Measurements from ENCODE around the gene TTC17. TPM values are rescaled to one million over a fixed set of nuclear protein-coding genes. Genes with fewer than 3 reads are reported as not detected.
A peak's percentile ranks its signal among the peaks of the same experiment; 100 is the strongest.

TTC17 gene, protein sequence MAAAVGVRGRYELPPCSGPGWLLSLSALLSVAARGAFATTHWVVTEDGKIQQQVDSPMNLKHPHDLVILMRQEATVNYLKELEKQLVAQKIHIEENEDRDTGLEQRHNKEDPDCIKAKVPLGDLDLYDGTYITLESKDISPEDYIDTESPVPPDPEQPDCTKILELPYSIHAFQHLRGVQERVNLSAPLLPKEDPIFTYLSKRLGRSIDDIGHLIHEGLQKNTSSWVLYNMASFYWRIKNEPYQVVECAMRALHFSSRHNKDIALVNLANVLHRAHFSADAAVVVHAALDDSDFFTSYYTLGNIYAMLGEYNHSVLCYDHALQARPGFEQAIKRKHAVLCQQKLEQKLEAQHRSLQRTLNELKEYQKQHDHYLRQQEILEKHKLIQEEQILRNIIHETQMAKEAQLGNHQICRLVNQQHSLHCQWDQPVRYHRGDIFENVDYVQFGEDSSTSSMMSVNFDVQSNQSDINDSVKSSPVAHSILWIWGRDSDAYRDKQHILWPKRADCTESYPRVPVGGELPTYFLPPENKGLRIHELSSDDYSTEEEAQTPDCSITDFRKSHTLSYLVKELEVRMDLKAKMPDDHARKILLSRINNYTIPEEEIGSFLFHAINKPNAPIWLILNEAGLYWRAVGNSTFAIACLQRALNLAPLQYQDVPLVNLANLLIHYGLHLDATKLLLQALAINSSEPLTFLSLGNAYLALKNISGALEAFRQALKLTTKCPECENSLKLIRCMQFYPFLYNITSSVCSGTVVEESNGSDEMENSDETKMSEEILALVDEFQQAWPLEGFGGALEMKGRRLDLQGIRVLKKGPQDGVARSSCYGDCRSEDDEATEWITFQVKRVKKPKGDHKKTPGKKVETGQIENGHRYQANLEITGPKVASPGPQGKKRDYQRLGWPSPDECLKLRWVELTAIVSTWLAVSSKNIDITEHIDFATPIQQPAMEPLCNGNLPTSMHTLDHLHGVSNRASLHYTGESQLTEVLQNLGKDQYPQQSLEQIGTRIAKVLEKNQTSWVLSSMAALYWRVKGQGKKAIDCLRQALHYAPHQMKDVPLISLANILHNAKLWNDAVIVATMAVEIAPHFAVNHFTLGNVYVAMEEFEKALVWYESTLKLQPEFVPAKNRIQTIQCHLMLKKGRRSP
- 100 to 1,000 TPM; 103 to 122 TPM for total RNA-seq
- polyA plus RNA-seq (2013, experiment 1 of 2): 96.1 TPM
- polyA plus RNA-seq (2013, experiment 2 of 2): 91.5 TPM
- long read RNA-seq, experiment 1, partial matches to known transcripts: 8 of 22 reads
- long read RNA-seq, experiment 1, other reads (novel, unspliced or antisense): 13 of 22 reads
- long read RNA-seq, experiment 2, full-length matches to known transcripts: 41 of 309 reads
- long read RNA-seq, experiment 2, partial matches to known transcripts: 39 of 309 reads
- long read RNA-seq, experiment 2, other reads (novel, unspliced or antisense): 229 of 309 reads
- long read RNA-seq, experiment 3, full-length matches to known transcripts: 85 of 375 reads
- long read RNA-seq, experiment 3, partial matches to known transcripts: 43 of 375 reads
- long read RNA-seq, experiment 3, other reads (novel, unspliced or antisense): 247 of 375 reads
- long read RNA-seq, experiment 4, partial matches to known transcripts: 34 of 41 reads
- long read RNA-seq, experiment 4, other reads (novel, unspliced or antisense): 6 of 41 reads

DNA sequence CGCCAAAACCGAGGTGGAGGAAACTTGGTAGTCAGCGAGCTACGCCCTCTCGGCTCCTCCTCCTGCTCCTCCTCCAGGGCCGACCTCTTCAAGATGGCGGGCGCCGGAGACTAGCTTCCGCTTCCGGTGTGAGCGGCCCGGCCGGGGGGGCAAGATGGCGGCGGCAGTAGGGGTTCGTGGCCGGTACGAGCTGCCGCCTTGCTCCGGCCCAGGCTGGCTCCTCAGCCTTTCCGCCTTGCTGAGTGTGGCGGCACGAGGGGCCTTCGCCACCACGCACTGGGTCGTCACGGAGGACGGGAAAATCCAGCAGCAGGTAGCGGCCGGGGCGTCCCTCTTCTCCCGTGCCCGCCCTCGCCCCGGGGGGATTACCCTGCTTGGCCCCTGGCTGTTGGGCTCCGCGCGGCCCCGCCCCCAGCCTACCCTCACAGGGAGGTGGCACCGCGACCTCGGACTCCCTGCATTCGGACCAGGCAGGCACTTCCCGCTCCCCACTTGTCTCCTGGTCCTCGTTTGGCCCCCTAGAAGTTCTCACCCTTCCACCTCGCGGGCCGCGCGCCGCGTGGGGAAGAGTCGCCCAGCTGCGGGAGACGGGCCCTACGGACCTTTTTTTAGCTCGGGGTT, at the start of gene TTC17:
TSS of gene TTC17 (plus strand) at position 120 of the 621 bp plus-strand sequence. CDS start at position 155, 35 bp downstream.
- H3K27ac Mint-ChIP-seq: peak within 1 kb of the TSS; percentile 95
- no peaks in the 10 kb centered on the region for H3K4me1 ChIP-seq (ENCODE audit: control insufficient read depth, insufficient read depth, low read length)
- H3K4me3 ChIP-seq (ENCODE audit: low read length): peak within 1 kb of the TSS; percentile 97
- no peaks in the 10 kb centered on the region for H3K27me3 ChIP-seq (ENCODE audit: control insufficient read depth, insufficient read depth, low read length, poor library complexity, severe bottlenecking)
- peaks cover 12% of the 10 kb centered on the region for H3K36me3 Mint-ChIP-seq (ENCODE audit: low read depth)
- no peaks in the 10 kb centered on the region for H3K36me3 ChIP-seq (ENCODE audit: control insufficient read depth, insufficient read depth, low read length)
- peak within 1 kb of the TSS; percentile 97 for H3K4me3 Mint-ChIP-seq
- peak within 1 kb of the TSS; percentile 65 for H3K27ac ChIP-seq (ENCODE audit: low read depth, low read length)
- WGBS, 2 experiments (ENCODE audit: insufficient coverage in 1 of 2, insufficient read length in 1 of 2): 0 to 5% methylated on average over 13 to 58 of the region's 58 CpGs
- H3K27me3 Mint-ChIP-seq (ENCODE audit: insufficient read depth): peaks cover 12% of the 10 kb centered on the region
- H3K9me3 Mint-ChIP-seq: no peaks in the 10 kb centered on the region
- peak within 1 kb of the TSS; percentile 86 for H3K9ac ChIP-seq (ENCODE audit: extremely low read depth, low read length, poor library complexity, severe bottlenecking)
- peaks cover 24% of the 10 kb centered on the region for H3K4me1 Mint-ChIP-seq
- TF ChIP-seq CTCF (conservative IDR thresholded peaks at IDR 0.05): no peak
- peak; percentile 97 for DNase-seq
- peaks cover 5% of the 10 kb centered on the region for H3K9me3 ChIP-seq (ENCODE audit: control insufficient read depth, low read length)

DNA sequence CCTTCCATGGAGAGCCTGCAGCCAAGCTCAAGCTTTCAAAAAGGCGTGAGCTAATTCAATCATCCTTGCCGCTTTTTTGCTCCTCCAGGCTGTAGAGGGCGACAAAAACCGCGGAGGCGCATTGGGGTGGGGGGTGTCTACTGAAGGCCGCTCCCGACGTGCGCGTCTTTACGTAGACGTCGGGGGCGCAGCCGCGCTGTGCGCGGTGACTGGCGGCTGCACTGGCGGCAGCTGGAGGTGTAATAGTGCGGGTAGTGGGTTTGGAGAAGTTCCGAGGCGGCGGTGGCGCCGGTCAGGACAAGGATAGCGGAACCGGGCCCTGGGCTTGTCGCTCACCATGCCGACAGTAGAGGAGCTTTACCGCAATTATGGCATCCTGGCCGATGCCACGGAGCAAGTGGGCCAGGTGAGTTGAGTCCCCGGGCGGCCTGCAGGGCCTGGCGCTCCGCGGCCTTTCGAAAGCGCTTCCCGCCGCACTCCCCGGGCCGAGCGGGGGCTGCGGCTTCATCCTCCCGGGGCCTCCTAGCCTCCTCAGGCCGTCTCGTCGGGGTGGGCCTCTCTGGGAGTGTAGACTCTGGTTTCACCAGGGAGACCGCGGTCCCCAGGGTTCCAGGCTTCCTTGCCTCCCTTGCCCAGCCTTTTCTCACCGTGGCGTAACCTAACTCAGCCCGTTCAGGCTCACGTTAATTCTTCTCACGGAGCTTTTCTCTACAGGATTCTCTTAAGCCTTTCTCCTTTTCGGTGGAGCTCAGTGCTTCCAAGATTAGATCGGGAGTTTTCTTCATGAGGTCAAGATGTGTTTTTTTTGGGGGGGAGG, 46.7 kb upstream of the TTC17 start, which contains the start of gene API5:
TSS of gene API5 (plus strand) at position 206 of the 817 bp plus-strand sequence. CDS start at position 338, 132 bp downstream.
- Mint-ChIP-seq H3K27ac (peak within 1 kb of the TSS; percentile 92), H3K9me3 (peaks cover 1% of the 10 kb centered on the region), H3K36me3 (ENCODE audit: low read depth) (peaks cover 3% of the 10 kb centered on the region), H3K4me1 (peaks cover 27% of the 10 kb centered on the region), H3K4me3 (peak within 1 kb of the TSS; percentile 87), H3K27me3 (ENCODE audit: insufficient read depth) (peaks cover 2% of the 10 kb centered on the region)
- 0% methylated on average over 26 to 59 of the region's 60 CpGs for WGBS, 2 experiments (ENCODE audit: insufficient coverage in 1 of 2, insufficient read length in 1 of 2)
- Histone ChIP-seq H3K27me3 (ENCODE audit: control insufficient read depth, insufficient read depth, low read length, poor library complexity, severe bottlenecking) (no peaks in the 10 kb centered on the region), H3K4me3 (ENCODE audit: low read length) (peak within 1 kb of the TSS; percentile 97), H3K27ac (ENCODE audit: low read depth, low read length) (peak within 1 kb of the TSS; percentile 81), H3K9me3 (ENCODE audit: control insufficient read depth, low read length) (no peaks in the 10 kb centered on the region), H3K9ac (ENCODE audit: extremely low read depth, low read length, poor library complexity, severe bottlenecking) (peak within 1 kb of the TSS; percentile 83), H3K36me3 (ENCODE audit: control insufficient read depth, insufficient read depth, low read length) (peaks cover 10% of the 10 kb centered on the region), H3K4me1 (ENCODE audit: control insufficient read depth, insufficient read depth, low read length) (peaks cover 4% of the 10 kb centered on the region)
- TF ChIP-seq CTCF (conservative IDR thresholded peaks at IDR 0.05): peak; percentile 81
- DNase-seq: peak; percentile 98
